ENCODE data around the gene RERE.
"Not testable (repeated sequence)": the region's sequence is repeated elsewhere in the genome, so short reads cannot be mapped to it uniquely, and the experiment has no call there.

RERE gene

DNA sequence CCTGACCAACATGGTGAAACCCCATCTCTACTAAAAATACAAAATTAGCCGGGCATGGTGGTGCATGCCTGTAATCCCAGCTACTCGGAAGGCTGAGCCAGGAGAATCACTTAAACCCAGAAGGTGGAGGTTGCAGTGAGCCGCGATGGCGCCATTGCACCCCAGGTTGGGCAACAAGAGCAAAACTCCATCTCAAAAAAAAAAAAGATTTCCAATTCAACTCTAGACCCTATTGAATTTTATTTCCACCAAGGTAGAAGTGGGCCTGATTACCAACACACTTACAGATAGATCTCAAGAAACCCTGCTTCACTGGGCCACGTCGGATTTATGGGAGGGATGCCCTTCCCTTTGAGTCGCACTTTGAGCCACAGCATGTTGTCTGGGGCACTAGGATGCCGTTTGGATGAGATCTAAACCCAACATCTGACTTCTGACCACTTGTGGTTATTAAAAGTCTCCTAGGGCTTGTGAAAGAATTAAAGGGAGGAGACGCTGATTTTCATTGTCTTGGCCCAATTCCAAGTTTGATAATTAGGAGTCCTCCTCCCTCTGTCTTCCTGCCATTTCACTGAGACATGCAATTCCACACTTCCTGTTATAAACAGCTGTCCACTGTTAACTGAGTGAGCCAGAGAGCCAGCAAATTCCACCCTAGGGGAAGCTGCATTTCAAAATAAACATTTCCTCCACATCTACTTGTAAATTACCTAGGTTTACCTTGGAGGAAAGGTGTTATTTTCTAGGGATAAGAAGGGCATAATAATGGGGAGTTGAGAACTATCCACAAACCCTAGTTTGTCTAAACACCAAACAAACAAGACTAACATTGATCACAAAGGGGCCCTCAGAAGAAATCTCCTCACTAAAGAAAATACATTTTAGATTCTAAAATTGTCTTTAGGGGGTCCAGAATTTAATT, 5.2 kb upstream of the RERE start:
- H3K4me3 ChIP-seq (replicated peaks; ENCODE audit: low read depth, low read length): no peak overlapping the region
- TF ChIP-seq, protein P1, sequence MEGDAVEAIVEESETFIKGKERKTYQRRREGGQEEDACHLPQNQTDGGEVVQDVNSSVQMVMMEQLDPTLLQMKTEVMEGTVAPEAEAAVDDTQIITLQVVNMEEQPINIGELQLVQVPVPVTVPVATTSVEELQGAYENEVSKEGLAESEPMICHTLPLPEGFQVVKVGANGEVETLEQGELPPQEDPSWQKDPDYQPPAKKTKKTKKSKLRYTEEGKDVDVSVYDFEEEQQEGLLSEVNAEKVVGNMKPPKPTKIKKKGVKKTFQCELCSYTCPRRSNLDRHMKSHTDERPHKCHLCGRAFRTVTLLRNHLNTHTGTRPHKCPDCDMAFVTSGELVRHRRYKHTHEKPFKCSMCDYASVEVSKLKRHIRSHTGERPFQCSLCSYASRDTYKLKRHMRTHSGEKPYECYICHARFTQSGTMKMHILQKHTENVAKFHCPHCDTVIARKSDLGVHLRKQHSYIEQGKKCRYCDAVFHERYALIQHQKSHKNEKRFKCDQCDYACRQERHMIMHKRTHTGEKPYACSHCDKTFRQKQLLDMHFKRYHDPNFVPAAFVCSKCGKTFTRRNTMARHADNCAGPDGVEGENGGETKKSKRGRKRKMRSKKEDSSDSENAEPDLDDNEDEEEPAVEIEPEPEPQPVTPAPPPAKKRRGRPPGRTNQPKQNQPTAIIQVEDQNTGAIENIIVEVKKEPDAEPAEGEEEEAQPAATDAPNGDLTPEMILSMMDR (IDR thresholded peaks at IDR 0.05; ENCODE audit: low read length, missing control alignments): no peak
- DNase-seq (ENCODE audit: low read depth): peak; percentile 89

DNA sequence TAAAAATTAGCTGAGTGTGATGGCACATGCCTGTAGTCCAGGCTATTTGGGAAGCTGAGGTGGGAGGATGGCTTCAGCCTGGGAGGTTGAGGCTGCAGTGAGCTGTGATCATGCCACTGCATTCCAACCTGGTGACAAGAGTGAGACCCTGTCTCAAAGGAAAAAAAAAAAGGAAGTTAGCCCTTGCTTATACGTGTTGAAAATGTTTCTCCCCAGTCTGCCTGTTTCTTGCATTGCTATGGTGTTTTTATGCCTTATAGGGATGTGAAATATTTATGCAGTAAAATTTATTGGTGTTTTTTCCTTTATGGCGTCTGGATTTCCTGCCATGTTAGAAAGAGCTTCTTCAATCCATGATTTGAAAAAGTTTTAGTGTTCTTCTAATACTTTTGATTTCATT, 3.6 kb upstream of the RERE start:
- DNase-seq (ENCODE audit: low read depth): no peak
- H3K4me3 ChIP-seq (replicated peaks; ENCODE audit: low read depth, low read length): no peak overlapping the region
- TF ChIP-seq, protein P1 (IDR thresholded peaks at IDR 0.05; ENCODE audit: low read length, missing control alignments): no peak

DNA sequence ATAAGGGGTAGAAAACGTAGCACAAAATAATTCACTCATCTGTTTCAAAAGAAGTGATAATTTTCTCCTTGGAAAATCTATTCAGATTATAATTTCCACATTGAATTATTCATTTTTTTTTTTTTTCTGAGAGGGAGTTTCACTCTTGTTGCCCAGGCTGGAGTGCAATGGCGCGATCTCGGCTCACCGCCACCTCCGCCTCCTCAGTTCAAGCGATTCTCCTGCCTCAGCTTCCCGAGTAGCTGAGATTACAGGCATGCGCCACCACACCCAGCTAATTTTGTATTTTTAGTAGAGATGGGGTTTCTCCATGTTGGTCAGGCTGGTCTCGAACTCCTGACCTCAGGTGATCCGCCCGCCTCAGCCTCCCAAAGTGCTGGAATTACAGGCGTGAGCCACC, 1.3 kb upstream of the RERE start:
- DNase-seq (ENCODE audit: low read depth): not testable (repeated sequence)
- H3K4me3 ChIP-seq (replicated peaks; ENCODE audit: low read depth, low read length): peak overlapping the region; percentile 62

DNA sequence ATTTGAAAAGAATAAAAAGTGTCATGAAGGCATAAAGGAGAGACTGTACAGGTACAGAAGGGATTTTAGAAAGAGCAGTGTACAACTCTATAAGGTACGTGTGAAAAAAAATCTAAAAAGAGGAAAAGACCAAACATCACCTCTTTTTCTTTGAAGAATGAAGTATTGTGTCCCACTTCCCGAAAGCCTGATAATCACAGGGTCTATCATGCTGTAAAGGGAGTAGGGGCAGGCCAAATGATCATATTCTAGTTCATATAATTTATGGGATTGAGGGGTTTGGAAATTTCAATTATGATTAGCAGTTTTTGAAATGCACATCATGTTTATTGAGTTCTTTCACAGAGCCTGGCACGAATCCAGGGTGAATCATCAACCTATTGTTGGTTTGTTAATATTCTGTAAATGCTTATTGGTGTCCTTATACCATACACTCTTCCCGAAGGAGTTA, 910 bp upstream of the RERE start:
- TF ChIP-seq, protein P1 (IDR thresholded peaks at IDR 0.05; ENCODE audit: low read length, missing control alignments): no peak
- H3K4me3 ChIP-seq (replicated peaks; ENCODE audit: low read depth, low read length): peak overlapping the region; percentile 62
- DNase-seq (ENCODE audit: low read depth): peak; percentile 89

DNA sequence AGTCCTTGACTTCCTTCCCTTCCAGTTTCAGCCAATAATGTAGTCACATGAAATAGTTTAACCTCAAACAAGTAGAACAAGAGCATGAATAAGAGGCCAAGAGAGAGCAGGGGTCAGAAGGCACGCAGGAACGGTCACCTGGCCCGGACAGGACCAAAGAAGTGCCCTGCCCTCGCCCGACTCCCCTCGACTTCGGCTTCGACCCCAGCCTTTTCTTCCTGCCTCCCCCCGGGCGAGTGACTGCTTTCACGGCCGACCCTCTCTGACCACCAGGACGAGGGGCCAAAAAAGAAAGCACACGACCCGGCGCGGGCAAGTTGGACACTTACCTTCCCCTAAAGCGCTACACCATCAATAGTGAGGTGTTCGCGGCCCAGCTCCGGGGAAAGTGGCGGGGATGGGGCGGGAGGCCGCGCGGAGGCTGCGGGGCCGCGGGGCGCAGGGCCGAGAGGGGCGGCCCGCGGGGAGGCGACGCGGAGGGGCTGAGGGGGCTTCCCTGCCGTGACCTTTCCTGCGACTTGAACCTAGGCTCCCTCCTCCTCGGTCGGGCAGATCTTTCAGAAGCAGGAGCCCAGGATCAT, 519 bp downstream of the RERE start:
- TF ChIP-seq, protein P1 (IDR thresholded peaks at IDR 0.05; ENCODE audit: low read length, missing control alignments): no peak
- no peak for DNase-seq (ENCODE audit: low read depth)
- peak overlapping the region; percentile 84 for H3K4me3 ChIP-seq (replicated peaks; ENCODE audit: low read depth, low read length)

DNA sequence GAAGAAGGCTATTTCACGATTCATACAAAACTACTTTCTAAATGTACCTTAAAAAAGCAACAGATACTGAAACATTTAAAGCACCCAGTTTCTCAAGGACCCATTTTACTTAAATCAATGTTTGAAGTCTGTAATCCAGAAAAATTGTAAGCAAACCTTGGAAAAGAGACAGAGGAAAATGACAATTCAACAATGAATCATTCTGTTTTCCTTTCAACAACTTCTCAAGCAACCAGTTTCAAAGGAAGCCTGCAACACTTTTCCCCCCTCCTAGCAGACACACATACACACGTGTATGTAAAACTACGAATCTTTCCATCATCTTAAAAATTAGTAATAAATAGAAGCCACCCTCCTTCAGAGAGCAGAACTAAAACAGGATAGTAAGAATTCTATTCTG, 1.2 kb downstream of the RERE start:
- peak; percentile 61 for DNase-seq (ENCODE audit: low read depth)
- TF ChIP-seq, protein P1 (IDR thresholded peaks at IDR 0.05; ENCODE audit: low read length, missing control alignments): no peak
- peak overlapping the region; percentile 84 for H3K4me3 ChIP-seq (replicated peaks; ENCODE audit: low read depth, low read length)

DNA sequence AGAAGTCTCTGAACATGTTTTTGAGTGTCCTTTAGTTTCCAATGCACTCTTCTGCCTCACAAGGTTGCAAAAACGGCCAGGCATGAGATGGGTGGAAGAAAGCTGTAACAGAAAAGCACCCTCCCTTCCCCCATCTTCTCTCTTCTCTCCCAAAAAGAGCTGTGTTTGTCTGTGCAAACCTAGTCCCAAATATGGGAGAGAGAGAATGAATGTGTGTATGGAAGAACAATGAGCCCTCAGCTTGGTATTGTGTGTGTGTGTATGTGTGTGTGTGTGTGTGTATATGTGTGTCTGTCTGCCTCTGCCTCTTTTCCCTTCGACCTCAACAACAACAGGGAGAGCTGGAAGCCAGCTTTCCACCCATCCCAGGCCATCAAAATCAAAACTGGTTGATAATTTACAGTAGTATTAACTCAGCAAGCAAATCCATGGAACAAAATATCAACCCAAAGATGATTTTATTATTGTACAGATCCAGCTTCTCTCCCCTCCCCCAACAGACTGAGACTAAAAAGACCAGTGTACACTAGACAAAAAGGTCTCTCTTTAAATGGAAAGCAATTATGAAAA, 1.8 kb downstream of the RERE start:
- DNase-seq (ENCODE audit: low read depth): peak; percentile 67
- TF ChIP-seq, protein P1 (IDR thresholded peaks at IDR 0.05; ENCODE audit: low read length, missing control alignments): no peak

More for the DNA sequence above, 1.8 kb downstream of the RERE start:
- H3K4me3 ChIP-seq (replicated peaks; ENCODE audit: low read depth, low read length): peak overlapping the region; percentile 84
